Loucy (cell line): ENCODE data around the gene POLD1.

Source experiments
- H2AFZ ChIP-seq: fragments of 200-600 bp; sonication (generic); 2 replicates; pipeline ENCODE4 v1.6.0; 2016; ENCODE audit warnings: antibody characterized with exemption, mild to moderate bottlenecking, low read length, moderate library complexity
- H3F3A ChIP-seq: fragments of 200-600 bp; 2 replicates; pipeline ENCODE4 v1.6.0; 2016; ENCODE audit warnings: antibody characterized with exemption, low read depth, mild to moderate bottlenecking
- H3K27me3 ChIP-seq: fragments of 200-600 bp; sonication (generic); 2 replicates; pipeline ENCODE4 v1.6.1; 2014; ENCODE audit warnings: low read length, mild to moderate bottlenecking; ENCODE audit not compliant: insufficient read depth, poor library complexity, severe bottlenecking
- H3K36me3 ChIP-seq: fragments of 200-600 bp; sonication (generic); 2 replicates; pipeline ENCODE4 v1.6.1; 2016; ENCODE audit warnings: low read length; ENCODE audit not compliant: insufficient read depth
- H3K4me1 ChIP-seq: fragments of 200-600 bp; sonication (generic); 2 replicates; pipeline ENCODE4 v1.5.1; 2014; ENCODE audit warnings: low read length, mild to moderate bottlenecking; ENCODE audit not compliant: insufficient read depth, poor library complexity, severe bottlenecking
- H3K4me2 ChIP-seq: fragments of 200-600 bp; sonication (generic); 2 replicates; pipeline ENCODE4 v1.6.0; 2014; ENCODE audit warnings: antibody characterized with exemption, low read length, low read depth, mild to moderate bottlenecking; ENCODE audit not compliant: poor library complexity, severe bottlenecking
- H3K4me3 ChIP-seq: fragments of 200-600 bp; sonication (generic); 2 replicates; pipeline ENCODE4 v1.5.1; 2014; ENCODE audit warnings: low read length, mild to moderate bottlenecking, mixed read lengths; ENCODE audit not compliant: poor library complexity, severe bottlenecking
- H3K79me2 ChIP-seq: fragments of 200-600 bp; sonication (generic); 2 replicates; pipeline ENCODE4 v1.6.1; 2014; ENCODE audit warnings: low read length; ENCODE audit not compliant: insufficient read depth
- H3K9ac ChIP-seq: fragments of 200-600 bp; sonication (generic); 2 replicates; pipeline ENCODE4 v1.6.0; 2014; ENCODE audit warnings: mild to moderate bottlenecking, low read depth, low read length, moderate library complexity; ENCODE audit not compliant: poor library complexity, severe bottlenecking
- H3K9me2 ChIP-seq: fragments of 200-600 bp; sonication (generic); replicated peaks from 2 replicates; pipeline ENCODE4 v1.6.1; 2016; ENCODE audit warnings: low read depth, low read length, mixed read lengths
- H3K9me3 ChIP-seq: fragments of 200-600 bp; sonication (generic); 2 replicates; pipeline ENCODE4 v1.6.1; 2014; ENCODE audit warnings: mild to moderate bottlenecking, antibody characterized with exemption, low read length, low read depth; ENCODE audit not compliant: insufficient read depth
- H4K20me1 ChIP-seq: fragments of 200-600 bp; sonication (generic); 2 replicates; pipeline ENCODE4 v1.6.0; 2014; ENCODE audit warnings: antibody characterized with exemption, low read length, mild to moderate bottlenecking; ENCODE audit not compliant: insufficient read depth, poor library complexity, severe bottlenecking
- CTCF ChIP-seq: fragments of 200-600 bp; sonication (generic); conservative IDR thresholded peaks from 2 replicates; pipeline ENCODE4 v1.5.1; 2014; ENCODE audit warnings: mild to moderate bottlenecking, antibody characterized with exemption, low read length
- EZH2phosphoT487 ChIP-seq: fragments of 200-600 bp; IDR thresholded peaks from 2 replicates; pipeline ENCODE4 v1.6.1; 2018; ENCODE audit warnings: antibody characterized with exemption, mild to moderate bottlenecking, moderate library complexity, borderline replicate concordance

POLD1 gene

GRCh38 chr19:50399368-50399745, 15.2 kb downstream of the POLD1 start:
- TF ChIP-seq EZH2phosphoT487: no peak
- H3K27me3 ChIP-seq: no peaks in the 10 kb centered on the region
- H2AFZ ChIP-seq: no peak overlapping the region
- no peak overlapping the region for H3K9ac ChIP-seq
- H3K9me2 ChIP-seq: no peaks in the 10 kb centered on the region
- no peaks in the 10 kb centered on the region for H3K4me1 ChIP-seq
- H3K9me3 ChIP-seq: no peaks in the 10 kb centered on the region
- no peaks in the 10 kb centered on the region for H3K79me2 ChIP-seq
- no peaks in the 10 kb centered on the region for H4K20me1 ChIP-seq
- no peak overlapping the region for H3K4me2 ChIP-seq
- H3F3A ChIP-seq: no peaks in the 10 kb centered on the region
- H3K4me3 ChIP-seq: no peak overlapping the region
- peaks cover 24% of the 10 kb centered on the region; the same call in 1 of the 2 replicates for H3K36me3 ChIP-seq

DNA sequence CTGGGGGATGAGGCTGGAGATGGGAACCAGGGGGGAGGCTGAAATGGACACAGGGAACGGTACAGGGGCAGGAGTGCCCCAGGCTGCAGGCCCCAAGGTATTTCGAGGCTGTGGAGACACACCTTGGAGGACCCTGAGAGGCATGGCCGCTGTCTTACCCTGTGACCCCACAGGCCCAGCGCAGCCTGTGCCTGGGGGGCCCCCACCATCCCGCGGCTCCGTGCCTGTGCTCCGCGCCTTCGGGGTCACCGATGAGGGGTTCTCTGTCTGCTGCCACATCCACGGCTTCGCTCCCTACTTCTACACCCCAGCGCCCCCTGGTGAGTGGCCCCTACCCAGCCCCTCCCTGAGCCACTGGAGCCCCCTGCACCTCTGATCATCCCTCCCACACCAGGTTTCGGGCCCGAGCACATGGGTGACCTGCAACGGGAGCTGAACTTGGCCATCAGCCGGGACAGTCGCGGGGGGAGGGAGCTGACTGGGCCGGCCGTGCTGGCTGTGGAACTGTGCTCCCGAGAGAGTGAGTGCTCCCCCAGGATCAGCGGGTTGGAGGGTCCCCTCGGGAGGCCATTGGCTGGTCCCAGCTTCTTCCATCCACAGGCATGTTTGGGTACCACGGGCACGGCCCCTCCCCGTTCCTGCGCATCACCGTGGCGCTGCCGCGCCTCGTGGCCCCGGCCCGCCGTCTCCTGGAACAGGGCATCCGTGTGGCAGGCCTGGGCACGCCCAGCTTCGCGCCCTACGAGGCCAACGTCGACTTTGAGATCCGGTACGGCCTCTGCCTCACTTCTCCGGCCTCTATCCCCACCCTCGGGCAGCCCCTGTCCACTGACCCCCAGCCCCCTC, 17.7 kb downstream of the POLD1 start:
- Histone ChIP-seq H3F3A (no peaks in the 10 kb centered on the region), H3K4me2 (no peak overlapping the region), H3K36me3 (peaks cover 33% of the 10 kb centered on the region; the same call in 1 of the 2 replicates), H4K20me1 (no peaks in the 10 kb centered on the region), H3K9me2 (no peaks in the 10 kb centered on the region), H3K4me3 (no peak overlapping the region), H3K4me1 (no peaks in the 10 kb centered on the region), H3K27me3 (no peaks in the 10 kb centered on the region), H3K9ac (no peak overlapping the region), H2AFZ (no peak overlapping the region), H3K9me3 (no peaks in the 10 kb centered on the region), H3K79me2 (no peaks in the 10 kb centered on the region)
- TF ChIP-seq EZH2phosphoT487 (no peak), CTCF (0 out of 2 replicates have a peak, but pooled peaks have one; percentile 10)

GRCh38 chr19:50402544-50403301, 18.6 kb downstream of the POLD1 start:
- peaks cover 33% of the 10 kb centered on the region; the same call in 1 of the 2 replicates for H3K36me3 ChIP-seq
- H3K4me2 ChIP-seq: no peak overlapping the region
- no peaks in the 10 kb centered on the region for H3K9me3 ChIP-seq
- H3K27me3 ChIP-seq: no peaks in the 10 kb centered on the region
- no peaks in the 10 kb centered on the region for H3K4me1 ChIP-seq
- no peaks in the 10 kb centered on the region for H4K20me1 ChIP-seq
- H2AFZ ChIP-seq: no peak overlapping the region
- no peaks in the 10 kb centered on the region for H3K9me2 ChIP-seq
- TF ChIP-seq CTCF (no peak), EZH2phosphoT487 (no peak)
- H3F3A ChIP-seq: no peaks in the 10 kb centered on the region
- H3K4me3 ChIP-seq: no peak overlapping the region
- no peaks in the 10 kb centered on the region for H3K79me2 ChIP-seq
- H3K9ac ChIP-seq: no peak overlapping the region
